Osteoblast (primary cell): ENCODE measurements around the gene AAMDC. TPM values are rescaled to one million over a fixed set of nuclear protein-coding genes. Genes with fewer than 3 reads are reported as not detected.

Source experiments
- DNase-seq: peaks from one replicate; pipeline ENCODE4 v3.0.0; 2011; ENCODE audit warnings: low spot score, mixed read lengths; ENCODE audit not compliant: insufficient read length; ENCODE audit errors: missing footprints
- H2AFZ ChIP-seq: 2 replicates; pipeline ENCODE4 v1.6.0; 2011; ENCODE audit warnings: mild to moderate bottlenecking, low read length
- H3K27ac ChIP-seq: 2 replicates; pipeline ENCODE4 v1.5.1; 2011; ENCODE audit warnings: mild to moderate bottlenecking, low read depth, low read length, moderate library complexity
- H3K27me3 ChIP-seq: 2 replicates; pipeline ENCODE4 v1.6.0; 2012; ENCODE audit warnings: mild to moderate bottlenecking, control low read depth, inconsistent platforms, low read length, moderate library complexity; ENCODE audit not compliant: insufficient read depth
- H3K36me3 ChIP-seq: 2 replicates; pipeline ENCODE4 v1.5.1; 2011; ENCODE audit warnings: mild to moderate bottlenecking, low read length, control low read depth, moderate library complexity; ENCODE audit not compliant: insufficient read depth
- H3K4me1 ChIP-seq: 2 replicates; pipeline ENCODE4 v1.5.1; 2011; ENCODE audit warnings: mild to moderate bottlenecking, low read length, control low read depth, moderate library complexity; ENCODE audit not compliant: insufficient read depth
- H3K4me2 ChIP-seq: 2 replicates; pipeline ENCODE4 v1.6.0; 2011; ENCODE audit warnings: mild to moderate bottlenecking, low read length; ENCODE audit not compliant: insufficient read depth
- H3K4me3 ChIP-seq: fragments of 200-600 bp; sonication (generic); 3 replicates; pipeline ENCODE4 v1.5.1; 2012; ENCODE audit warnings: mild to moderate bottlenecking, low read length, inconsistent platforms; ENCODE audit not compliant: insufficient read depth
- H3K79me2 ChIP-seq: 2 replicates; pipeline ENCODE4 v1.6.0; 2012; ENCODE audit warnings: mild to moderate bottlenecking, low read length, control low read depth, inconsistent platforms; ENCODE audit not compliant: insufficient read depth
- H3K9me3 ChIP-seq: 2 replicates; pipeline ENCODE4 v1.5.1; 2011; ENCODE audit warnings: low read depth, low read length, control low read depth
- H4K20me1 ChIP-seq: 2 replicates; pipeline ENCODE4 v1.6.0; 2012; ENCODE audit warnings: mild to moderate bottlenecking, low read length, control low read depth; ENCODE audit not compliant: insufficient read depth
- CTCF ChIP-seq: IDR thresholded peaks from 2 replicates; pipeline ENCODE4 v1.5.1; 2011; ENCODE audit warnings: mild to moderate bottlenecking, low read depth, low read length, moderate library complexity; ENCODE audit errors: extremely low read depth
- total RNA-seq: library from RNA; depleted of rRNA; stranded (reverse); fragments of >200 nt; gene quantifications from 2 replicates; pipeline ENCODE4 v1.2.3, GENCODE V29; 2012

Gene AAMDC
- total RNA-seq, 1 donor = 14.8 TPM

GRCh38 chr11:77866336-77866735 lies 45.4 kb downstream of the AAMDC start:
- Histone ChIP-seq H3K4me1 (peaks cover 11% of the 10 kb centered on the region), H3K27me3 (no peaks in the 10 kb centered on the region), H3K27ac (no peak overlapping the region), H3K4me2 (no peak overlapping the region), H4K20me1 (no peaks in the 10 kb centered on the region), H3K36me3 (peaks cover 12% of the 10 kb centered on the region), H3K4me3 (no peak overlapping the region), H3K9me3 (no peaks in the 10 kb centered on the region), H2AFZ (no peak overlapping the region), H3K79me2 (no peaks in the 10 kb centered on the region)
- TF ChIP-seq CTCF = no peak
- DNase-seq = no peak

- peaks cover 11% of the 10 kb centered on the region for H3K4me1 ChIP-seq
- no peaks in the 10 kb centered on the region for H3K27me3 ChIP-seq
- H4K20me1 ChIP-seq = no peaks in the 10 kb centered on the region
- DNase-seq = no peak
- no peak for TF ChIP-seq CTCF
- no peaks in the 10 kb centered on the region for H3K79me2 ChIP-seq
- H3K36me3 ChIP-seq = peaks cover 22% of the 10 kb centered on the region
- H3K4me2 ChIP-seq = no peak overlapping the region
- H3K9me3 ChIP-seq = no peaks in the 10 kb centered on the region
- no peak overlapping the region for H3K27ac ChIP-seq
- no peak overlapping the region for H2AFZ ChIP-seq
- H3K4me3 ChIP-seq = no peak overlapping the region
Observed at GRCh38 chr11:77868744-77869143, 47.8 kb downstream of the AAMDC start.

- no peak for DNase-seq
- H2AFZ ChIP-seq = no peak overlapping the region
- no peaks in the 10 kb centered on the region for H3K4me1 ChIP-seq
- TF ChIP-seq CTCF = no peak
- no peak overlapping the region for H3K27ac ChIP-seq
- no peaks in the 10 kb centered on the region for H3K79me2 ChIP-seq
- no peak overlapping the region for H3K4me2 ChIP-seq
- no peaks in the 10 kb centered on the region for H3K9me3 ChIP-seq
- no peak overlapping the region for H3K4me3 ChIP-seq
- H3K36me3 ChIP-seq = peaks cover 29% of the 10 kb centered on the region
- no peaks in the 10 kb centered on the region for H3K27me3 ChIP-seq
- no peaks in the 10 kb centered on the region for H4K20me1 ChIP-seq
Observed at GRCh38 chr11:77871855-77872254, 50.9 kb downstream of the AAMDC start.

GRCh38 chr11:77873345-77873744 lies 52.4 kb downstream of the AAMDC start:
- no peaks in the 10 kb centered on the region for H3K79me2 ChIP-seq
- peaks cover 29% of the 10 kb centered on the region for H3K36me3 ChIP-seq
- H4K20me1 ChIP-seq = no peaks in the 10 kb centered on the region
- no peak for TF ChIP-seq CTCF
- no peaks in the 10 kb centered on the region for H3K27me3 ChIP-seq
- no peak overlapping the region for H3K4me3 ChIP-seq
- H3K9me3 ChIP-seq = no peaks in the 10 kb centered on the region
- DNase-seq = no peak
- no peak overlapping the region for H2AFZ ChIP-seq
- H3K4me1 ChIP-seq = peaks cover 4% of the 10 kb centered on the region
- no peak overlapping the region for H3K27ac ChIP-seq
- no peak overlapping the region for H3K4me2 ChIP-seq
